Esophagus squamous epithelium (tissue), 5 donors: ENCODE data around the gene DCAKD. TPM values are rescaled to one million over a fixed set of nuclear protein-coding genes. Genes with fewer than 3 reads are reported as not detected.

Experiments
- DNase-seq: peaks from one replicate; lab custom pipeline; 2025; lab: John Stamatoyannopoulos, UW
- H3K27ac ChIP-seq, 4 donors: fragments of 200-600 bp; sonication (generic); one replicate each; pipeline ENCODE4 v1.5.1; 2016 to 2019; ENCODE audit warnings: mild to moderate bottlenecking in 1 of 4
- H3K27me3 ChIP-seq, 4 donors: fragments of 200-600 bp; sonication (generic); 1 replicate in 3 of 4; 2 replicates in 1 of 4; pipeline versions ENCODE4 v1.5.1 to v1.6.0; 2017 to 2021; ENCODE audit warnings: antibody characterized with exemption in 1 of 4
- H3K36me3 ChIP-seq, 3 donors: fragments of 200-600 bp; sonication (generic); one replicate each; pipeline ENCODE4 v1.5.1; 2016 to 2019
- H3K4me1 ChIP-seq, 3 donors: fragments of 200-600 bp; sonication (generic); one replicate each; pipeline ENCODE4 v1.5.1; 2017 to 2019
- H3K4me3 ChIP-seq, 4 donors: fragments of 200-600 bp; sonication (generic); 1 replicate in 3 of 4; 2 replicates in 1 of 4; pipeline ENCODE4 v1.5.1; 2016 to 2019; ENCODE audit warnings: mild to moderate bottlenecking in 2 of 4, moderate library complexity in 1 of 4
- H3K9me3 ChIP-seq, 3 donors: fragments of 200-600 bp; sonication (generic); one replicate each; pipeline ENCODE4 v1.5.1; 2016 to 2019
- CTCF ChIP-seq, 6 experiments: fragments of 450-650 bp in 4 of 6; fragments of 200-600 bp in 2 of 6; sonication (generic) in 2 of 6; IDR thresholded peaks; one replicate each; pipeline ENCODE4 v1.5.1; 2016 to 2019; ENCODE audit warnings: antibody characterized with exemption in 6 of 6, mild to moderate bottlenecking in 4 of 6, moderate library complexity in 4 of 6
- POLR2A ChIP-seq, 4 donors: fragments of 450-650 bp; IDR thresholded peaks; one replicate each; pipeline ENCODE4 v1.6.1; 2017; ENCODE audit warnings: antibody characterized with exemption in 4 of 4, mild to moderate bottlenecking in 4 of 4, moderate library complexity in 3 of 4
- WGBS, 2 donors: methylation state at CpG; one replicate each; pipeline ENCODE4 v1.1.5; 2018; 5-methylcytosine and 5-hydroxymethylcytosine counted together
- intact Hi-C: fragments of 100-400 bp; cut with DNase I; formaldehyde crosslinking; loops from one replicate; pipeline ENCODE4 v1.15.0; 2022
- total RNA-seq, 4 donors: library from RNA; depleted of rRNA; stranded (reverse); fragments of >200 nt; gene quantifications; one replicate each; pipeline ENCODE4 v1.1.0, GENCODE V29; 2016
- donor health status: DM: yes; HTN: yes; CAD: no.

Gene DCAKD
- total RNA-seq, 4 donors from 2014 or later, result 23.8 to 44.1 (median 34.7) TPM

GRCh38 chr17:45013021-45013997 is 38.1 kb downstream of the DCAKD start:
- no peaks in the 10 kb centered on the region for H3K9me3 ChIP-seq
- H3K36me3 ChIP-seq, result no peaks in the 10 kb centered on the region
- whole genome bisulfite sequencing, 2 donors, result 57 to 68% methylated on average over 10 to 14 of the region's 17 CpGs
- H3K4me3 ChIP-seq, result no peak overlapping the region
- H3K27me3 ChIP-seq, result no peaks in the 10 kb centered on the region
- H3K4me1 ChIP-seq, result peaks cover 0 to 27% (median 8%) of the 10 kb centered on the region in 3 donors
- intact Hi-C loops, result no loop called here
- DNase-seq, result no peak
- H3K27ac ChIP-seq, result peak overlapping the region in 2 of 4 donors; percentile 48 to 63
- no peak for TF ChIP-seq POLR2A (IDR thresholded peaks at IDR 0.05)
- no peak for TF ChIP-seq CTCF (IDR thresholded peaks at IDR 0.05)

GRCh38 chr17:45011767-45012166 is 39.7 kb downstream of the DCAKD start:
- Histone ChIP-seq H3K27me3 (no peaks in the 10 kb centered on the region), H3K4me3 (no peak overlapping the region), H3K27ac (no peak overlapping the region), H3K36me3 (no peaks in the 10 kb centered on the region), H3K4me1 (peaks cover 0 to 20% (median 6%) of the 10 kb centered on the region in 3 donors), H3K9me3 (no peaks in the 10 kb centered on the region)
- 86 to 91% methylated on average over 1 of the region's 1 CpG for WGBS, 2 donors
- TF ChIP-seq POLR2A (IDR thresholded peaks at IDR 0.05) (no peak), CTCF (IDR thresholded peaks at IDR 0.05) (no peak)
- intact Hi-C loops, result no loop called here
- no peak for DNase-seq

- Histone ChIP-seq H3K4me1 (peaks cover 0 to 13% (median 6%) of the 10 kb centered on the region in 3 donors), H3K9me3 (no peaks in the 10 kb centered on the region), H3K36me3 (no peaks in the 10 kb centered on the region), H3K4me3 (no peak overlapping the region), H3K27ac (no peak overlapping the region), H3K27me3 (no peaks in the 10 kb centered on the region)
- no peak for DNase-seq
- TF ChIP-seq CTCF (IDR thresholded peaks at IDR 0.05) (no peak), POLR2A (IDR thresholded peaks at IDR 0.05) (no peak)
- intact Hi-C loops, result no loop called here
- WGBS, 2 donors, result 60 to 63% methylated on average over 11 of the region's 13 CpGs
These were observed 41.6 kb downstream of the DCAKD start for GRCh38 chr17:45009676-45010467.

- Histone ChIP-seq H3K27me3 (no peaks in the 10 kb centered on the region), H3K9me3 (no peaks in the 10 kb centered on the region), H3K36me3 (no peaks in the 10 kb centered on the region), H3K4me3 (no peak overlapping the region), H3K4me1 (peaks cover 0 to 7% (median 6%) of the 10 kb centered on the region in 3 donors), H3K27ac (no peak overlapping the region)
- TF ChIP-seq POLR2A (IDR thresholded peaks at IDR 0.05) (no peak), CTCF (IDR thresholded peaks at IDR 0.05) (no peak)
- intact Hi-C loops, result no loop called here
- 54 to 63% methylated on average over 8 of the region's 10 CpGs for WGBS, 2 donors
- DNase-seq, result no peak
These were observed 43.2 kb downstream of the DCAKD start for GRCh38 chr17:45008216-45008615.
